ENCODE results near the gene RUBCNL. TPM values are rescaled to one million over a fixed set of nuclear protein-coding genes. Genes with fewer than 3 reads are reported as not detected.

The RUBCNL gene
- total and polyA plus RNA-seq, 9 of the 15 experiments (the other 6 are each of a cell fraction or from before 2014, with no cell fraction given) = 0.04 to 0.35 (median 0.12) TPM; not detected in 3

DNA sequence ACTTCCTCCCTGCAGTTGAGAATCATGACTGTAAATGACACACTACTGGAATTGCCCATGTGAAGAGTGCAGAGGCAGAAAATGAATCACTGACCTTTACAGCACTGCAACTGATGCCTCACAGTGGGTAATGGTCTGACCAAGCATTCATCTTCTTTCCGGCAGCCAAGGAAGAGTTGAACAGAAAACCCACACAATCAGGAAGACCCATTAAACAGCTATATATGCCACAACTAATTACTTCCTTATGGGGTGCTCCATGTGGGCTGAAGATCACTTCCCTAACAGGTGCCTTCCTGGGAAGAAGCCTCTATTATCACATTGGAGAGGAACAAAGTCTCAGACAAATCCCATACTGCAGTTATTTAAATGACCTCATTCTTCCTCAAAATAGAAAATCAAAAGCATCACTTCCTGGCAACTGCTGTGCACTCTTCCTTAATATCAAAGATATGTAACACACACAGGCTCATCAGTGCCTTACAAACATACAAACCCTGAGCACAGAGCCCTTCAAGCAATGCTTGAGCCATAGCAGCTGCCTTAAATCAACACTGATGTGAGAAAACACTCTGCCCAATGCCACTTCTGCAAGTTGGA is 45.8 kb downstream of the RUBCNL start (continued):
- TF ChIP-seq RBM14 (IDR thresholded peaks at IDR 0.05; ENCODE audit: borderline replicate concordance, insufficient read depth, low read depth, low read length) (no peak), MTA3 (IDR thresholded peaks at IDR 0.05; ENCODE audit: borderline replicate concordance) (no peak), ZFP36 (IDR thresholded peaks at IDR 0.05; ENCODE audit: low read depth, low read length, partially characterized antibody) (no peak), ZNF124 (CRISPR knock-in tag; IDR thresholded peaks at IDR 0.05) (no peak), GATAD2B (IDR thresholded peaks at IDR 0.05; ENCODE audit: borderline replicate concordance) (no peak), ESRRA (IDR thresholded peaks at IDR 0.05; ENCODE audit: borderline replicate concordance, low read depth) (no peak), L3MBTL2 (IDR thresholded peaks at IDR 0.05) (no peak)
- TF ChIP-seq, protein P1, sequence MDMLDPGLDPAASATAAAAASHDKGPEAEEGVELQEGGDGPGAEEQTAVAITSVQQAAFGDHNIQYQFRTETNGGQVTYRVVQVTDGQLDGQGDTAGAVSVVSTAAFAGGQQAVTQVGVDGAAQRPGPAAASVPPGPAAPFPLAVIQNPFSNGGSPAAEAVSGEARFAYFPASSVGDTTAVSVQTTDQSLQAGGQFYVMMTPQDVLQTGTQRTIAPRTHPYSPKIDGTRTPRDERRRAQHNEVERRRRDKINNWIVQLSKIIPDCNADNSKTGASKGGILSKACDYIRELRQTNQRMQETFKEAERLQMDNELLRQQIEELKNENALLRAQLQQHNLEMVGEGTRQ (CRISPR knock-in tag; IDR thresholded peaks at IDR 0.05) = no peak
- TF ChIP-seq, protein P2, sequence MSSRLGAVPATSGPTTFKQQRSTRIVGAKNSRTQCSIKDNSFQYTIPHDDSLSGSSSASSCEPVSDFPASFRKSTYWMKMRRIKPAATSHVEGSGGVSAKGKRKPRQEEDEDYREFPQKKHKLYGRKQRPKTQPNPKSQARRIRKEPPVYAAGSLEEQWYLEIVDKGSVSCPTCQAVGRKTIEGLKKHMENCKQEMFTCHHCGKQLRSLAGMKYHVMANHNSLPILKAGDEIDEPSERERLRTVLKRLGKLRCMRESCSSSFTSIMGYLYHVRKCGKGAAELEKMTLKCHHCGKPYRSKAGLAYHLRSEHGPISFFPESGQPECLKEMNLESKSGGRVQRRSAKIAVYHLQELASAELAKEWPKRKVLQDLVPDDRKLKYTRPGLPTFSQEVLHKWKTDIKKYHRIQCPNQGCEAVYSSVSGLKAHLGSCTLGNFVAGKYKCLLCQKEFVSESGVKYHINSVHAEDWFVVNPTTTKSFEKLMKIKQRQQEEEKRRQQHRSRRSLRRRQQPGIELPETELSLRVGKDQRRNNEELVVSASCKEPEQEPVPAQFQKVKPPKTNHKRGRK (tag; IDR thresholded peaks at IDR 0.05) = no peak

Data from K562 (cell line).